T-helper 1 cell treated with Interleukin-12 subunit alpha and Interleukin-12 subunit beta and Interleukin-4 antibody, amounts not matched to agents 30 μg/mL and 1 μg/mL, for 36 hours (primary cell): Measurements from ENCODE around the gene DDAH1.

Source experiments
- H3K27ac Mint-ChIP-seq: one replicate; pipeline ENCODE4 v1.8.0; 2021; ENCODE audit warnings: mild to moderate bottlenecking, mixed read lengths
- H3K27me3 Mint-ChIP-seq: one replicate; pipeline ENCODE4 v1.8.0; 2021; ENCODE audit warnings: low read depth, mixed read lengths
- H3K36me3 Mint-ChIP-seq: one replicate; pipeline ENCODE4 v1.8.0; 2021; ENCODE audit warnings: low read depth, mixed read lengths
- H3K4me1 Mint-ChIP-seq: one replicate; pipeline ENCODE4 v1.8.0; 2021; ENCODE audit warnings: low read depth, mixed read lengths
- H3K4me3 Mint-ChIP-seq: one replicate; pipeline ENCODE4 v1.8.0; 2021; ENCODE audit warnings: mild to moderate bottlenecking, moderate library complexity, mixed read lengths
- H3K9me3 Mint-ChIP-seq: one replicate; pipeline ENCODE4 v1.8.0; 2021; ENCODE audit warnings: mixed read lengths

DDAH1 gene

DNA sequence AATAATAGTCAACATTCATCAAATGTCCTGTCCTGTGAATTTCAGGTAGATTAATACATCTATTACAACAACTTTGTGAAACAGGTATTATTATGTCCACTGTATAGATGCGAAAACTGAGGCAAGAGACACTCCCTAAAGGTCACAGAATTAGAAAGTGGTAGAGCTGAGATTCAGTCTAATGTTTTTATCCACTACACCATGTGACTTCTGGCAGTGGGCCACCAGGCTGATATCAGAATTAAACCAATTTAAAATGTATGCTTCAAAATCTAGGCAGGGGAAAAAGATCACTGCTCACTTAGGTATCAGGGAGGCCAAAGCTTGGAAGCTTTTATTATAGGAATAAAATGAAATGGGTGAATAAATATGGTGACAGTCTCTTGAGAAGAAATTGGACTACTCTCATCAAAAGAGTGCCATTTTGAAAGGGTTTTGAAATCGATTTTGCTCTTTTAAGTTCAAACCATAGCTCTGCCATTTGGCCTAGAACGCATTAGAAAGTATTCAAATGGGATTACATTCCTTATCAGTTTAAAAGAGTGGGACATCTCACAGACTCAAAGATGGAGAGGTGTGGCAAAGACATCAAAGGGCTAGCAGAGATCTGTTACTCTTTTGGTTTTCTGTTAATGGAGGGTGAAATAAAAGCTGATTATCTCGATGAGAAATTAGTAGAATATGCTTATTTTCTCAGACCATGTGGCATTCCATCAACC is 1.9 kb downstream of the DDAH1 start:
- Mint-ChIP-seq H3K4me3 (no peak overlapping the region), H3K36me3 (no peaks in the 10 kb centered on the region), H3K27ac (no peak overlapping the region), H3K4me1 (no peaks in the 10 kb centered on the region), H3K9me3 (no peaks in the 10 kb centered on the region), H3K27me3 (peaks cover 58% of the 10 kb centered on the region)

- Mint-ChIP-seq H3K4me1 (no peaks in the 10 kb centered on the region), H3K9me3 (no peaks in the 10 kb centered on the region), H3K36me3 (no peaks in the 10 kb centered on the region), H3K27ac (no peak overlapping the region), H3K27me3 (peaks cover 54% of the 10 kb centered on the region), H3K4me3 (no peak overlapping the region)
Observed at GRCh38 chr1:85461216-85461918, 3.6 kb downstream of the DDAH1 start.

GRCh38 chr1:85460555-85461088 is 4.3 kb downstream of the DDAH1 start:
- Mint-ChIP-seq H3K9me3 (no peaks in the 10 kb centered on the region), H3K4me1 (no peaks in the 10 kb centered on the region), H3K36me3 (no peaks in the 10 kb centered on the region), H3K4me3 (no peak overlapping the region), H3K27ac (no peak overlapping the region), H3K27me3 (peaks cover 46% of the 10 kb centered on the region)

DNA sequence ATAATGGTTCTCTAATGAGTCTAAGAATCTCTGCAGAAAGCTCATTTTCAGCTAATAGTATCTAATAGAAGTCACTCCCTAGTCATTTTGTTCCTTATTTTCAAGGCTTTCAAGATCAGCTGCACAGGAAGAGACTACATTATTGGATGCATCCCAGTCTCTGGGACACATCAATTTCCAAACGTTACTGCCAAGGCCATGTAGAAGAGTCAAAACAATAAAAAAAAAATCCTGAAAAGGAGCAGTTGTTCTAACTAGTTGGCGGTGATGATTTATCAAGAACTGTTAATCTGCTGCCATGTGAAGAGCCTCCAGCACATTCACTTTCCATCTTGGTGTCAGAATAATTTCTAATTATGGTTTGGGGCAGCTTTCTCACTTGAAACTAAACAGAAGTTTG is 5.7 kb downstream of the DDAH1 start:
- Mint-ChIP-seq H3K9me3 (no peaks in the 10 kb centered on the region), H3K27ac (no peak overlapping the region), H3K36me3 (no peaks in the 10 kb centered on the region), H3K27me3 (peaks cover 40% of the 10 kb centered on the region), H3K4me3 (no peak overlapping the region), H3K4me1 (no peaks in the 10 kb centered on the region)

DNA sequence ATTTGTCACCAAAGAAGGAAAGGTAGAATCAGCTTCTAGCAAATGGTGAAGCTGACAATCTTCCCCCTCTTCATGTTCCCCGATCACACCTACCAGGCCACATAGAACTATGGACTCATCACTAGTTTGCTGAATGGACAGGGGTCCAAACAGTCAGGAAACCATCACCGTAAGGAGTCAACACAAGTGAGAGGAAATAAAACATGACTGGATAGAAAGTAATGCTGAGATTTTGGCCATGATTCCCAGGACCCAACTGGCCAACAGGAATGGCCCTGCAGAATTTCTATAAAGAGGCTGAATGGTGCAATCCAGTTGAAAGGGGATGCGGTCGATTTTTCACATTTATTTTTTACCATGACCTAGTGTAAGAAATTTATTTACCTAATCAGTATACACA is 10.7 kb downstream of the DDAH1 start:
- H3K27ac Mint-ChIP-seq: no peak overlapping the region
- no peaks in the 10 kb centered on the region for H3K4me1 Mint-ChIP-seq
- no peak overlapping the region for H3K4me3 Mint-ChIP-seq
- no peaks in the 10 kb centered on the region for H3K9me3 Mint-ChIP-seq
- H3K27me3 Mint-ChIP-seq: peaks cover 8% of the 10 kb centered on the region
- no peaks in the 10 kb centered on the region for H3K36me3 Mint-ChIP-seq

- H3K27me3 Mint-ChIP-seq: peaks cover 8% of the 10 kb centered on the region
- H3K36me3 Mint-ChIP-seq: no peaks in the 10 kb centered on the region
- H3K27ac Mint-ChIP-seq: no peak overlapping the region
- H3K4me3 Mint-ChIP-seq: no peak overlapping the region
- H3K4me1 Mint-ChIP-seq: no peaks in the 10 kb centered on the region
- H3K9me3 Mint-ChIP-seq: no peaks in the 10 kb centered on the region
Observed at GRCh38 chr1:85453640-85454194, 11.2 kb downstream of the DDAH1 start.

DNA sequence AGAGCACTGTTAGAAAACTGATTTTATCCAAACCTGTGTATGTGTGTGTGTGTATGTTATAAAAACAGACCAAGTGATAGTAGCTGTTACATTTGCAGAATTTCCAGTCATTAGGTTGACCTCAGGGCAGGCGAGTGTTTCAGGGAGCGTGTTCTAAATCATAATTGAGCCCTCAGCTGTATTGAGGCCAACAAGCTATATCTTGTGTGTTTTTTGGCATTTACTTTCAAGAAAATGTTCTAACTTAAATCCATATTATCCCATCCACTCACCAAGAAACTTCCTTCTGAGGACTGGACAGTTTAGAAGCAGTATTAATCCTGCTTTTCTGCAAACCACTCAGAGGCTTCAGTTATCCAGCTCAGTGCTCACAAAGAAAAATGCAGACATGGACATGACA is 12.0 kb downstream of the DDAH1 start:
- no peak overlapping the region for H3K4me3 Mint-ChIP-seq
- H3K4me1 Mint-ChIP-seq: no peaks in the 10 kb centered on the region
- peaks cover 4% of the 10 kb centered on the region for H3K27me3 Mint-ChIP-seq
- no peak overlapping the region for H3K27ac Mint-ChIP-seq
- H3K36me3 Mint-ChIP-seq: no peaks in the 10 kb centered on the region
- no peaks in the 10 kb centered on the region for H3K9me3 Mint-ChIP-seq

DNA sequence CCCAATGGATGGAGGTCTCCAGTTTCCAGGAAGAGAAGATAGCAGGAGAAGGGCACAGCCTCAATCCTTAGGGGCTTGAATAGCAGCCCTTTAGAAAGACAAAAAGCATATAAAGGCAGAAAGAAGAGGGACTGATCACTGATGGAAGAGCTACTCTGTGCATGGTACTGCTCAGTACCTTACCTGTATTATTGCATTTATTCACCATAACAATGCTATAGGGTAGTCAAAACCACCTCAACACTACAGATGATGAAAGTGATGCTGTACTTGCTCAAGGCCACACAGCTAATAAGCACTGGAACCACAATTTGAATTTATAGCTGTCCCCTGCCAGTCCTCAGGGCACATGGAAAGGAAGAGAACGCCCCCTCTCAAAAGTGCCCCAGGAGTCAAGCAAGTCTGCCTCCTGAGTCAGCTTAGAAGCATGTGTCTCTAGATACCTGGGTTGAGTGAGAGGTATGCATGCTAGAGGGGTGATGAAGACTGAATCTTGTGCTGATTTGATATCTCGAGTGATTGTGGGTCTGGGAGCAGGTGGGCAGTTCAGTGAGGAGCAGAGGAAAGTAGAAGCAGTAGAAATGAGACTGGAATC is 13.6 kb downstream of the DDAH1 start:
- Mint-ChIP-seq H3K4me1 (no peaks in the 10 kb centered on the region), H3K4me3 (no peak overlapping the region), H3K36me3 (no peaks in the 10 kb centered on the region), H3K9me3 (no peaks in the 10 kb centered on the region), H3K27ac (no peak overlapping the region), H3K27me3 (peaks cover 3% of the 10 kb centered on the region)

GRCh38 chr1:85450832-85451231 is 14.1 kb downstream of the DDAH1 start:
- Mint-ChIP-seq H3K36me3 (no peaks in the 10 kb centered on the region), H3K27ac (no peak overlapping the region), H3K4me3 (no peak overlapping the region), H3K9me3 (no peaks in the 10 kb centered on the region), H3K4me1 (no peaks in the 10 kb centered on the region), H3K27me3 (peaks cover 3% of the 10 kb centered on the region)

DNA sequence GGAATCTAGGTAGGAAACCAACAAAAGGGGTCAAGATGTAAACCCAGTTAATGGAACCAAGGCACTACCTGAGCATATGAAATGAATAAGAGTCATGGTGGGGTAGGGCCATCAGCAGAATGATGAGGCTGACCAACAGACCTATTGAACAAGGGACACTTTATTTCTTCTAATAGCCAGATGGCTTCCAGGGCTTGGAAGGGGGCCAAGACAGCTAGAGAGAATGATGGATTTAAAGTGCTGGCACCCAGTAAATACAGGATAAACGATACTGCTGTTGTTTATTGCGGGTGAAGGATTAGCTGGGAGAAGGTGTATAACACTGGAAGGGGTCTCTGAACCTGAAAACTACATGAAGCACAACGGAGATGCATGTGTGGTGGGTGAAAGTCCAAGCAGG is 15.6 kb downstream of the DDAH1 start:
- Mint-ChIP-seq H3K36me3 (no peaks in the 10 kb centered on the region), H3K4me1 (no peaks in the 10 kb centered on the region), H3K9me3 (no peaks in the 10 kb centered on the region), H3K4me3 (no peak overlapping the region), H3K27me3 (peaks cover 3% of the 10 kb centered on the region), H3K27ac (no peak overlapping the region)

- Mint-ChIP-seq H3K27ac (no peak overlapping the region), H3K27me3 (peaks cover 3% of the 10 kb centered on the region), H3K9me3 (no peaks in the 10 kb centered on the region), H3K4me3 (no peak overlapping the region), H3K4me1 (no peaks in the 10 kb centered on the region), H3K36me3 (no peaks in the 10 kb centered on the region)
Observed at GRCh38 chr1:85448358-85448757, 16.6 kb downstream of the DDAH1 start.

DNA sequence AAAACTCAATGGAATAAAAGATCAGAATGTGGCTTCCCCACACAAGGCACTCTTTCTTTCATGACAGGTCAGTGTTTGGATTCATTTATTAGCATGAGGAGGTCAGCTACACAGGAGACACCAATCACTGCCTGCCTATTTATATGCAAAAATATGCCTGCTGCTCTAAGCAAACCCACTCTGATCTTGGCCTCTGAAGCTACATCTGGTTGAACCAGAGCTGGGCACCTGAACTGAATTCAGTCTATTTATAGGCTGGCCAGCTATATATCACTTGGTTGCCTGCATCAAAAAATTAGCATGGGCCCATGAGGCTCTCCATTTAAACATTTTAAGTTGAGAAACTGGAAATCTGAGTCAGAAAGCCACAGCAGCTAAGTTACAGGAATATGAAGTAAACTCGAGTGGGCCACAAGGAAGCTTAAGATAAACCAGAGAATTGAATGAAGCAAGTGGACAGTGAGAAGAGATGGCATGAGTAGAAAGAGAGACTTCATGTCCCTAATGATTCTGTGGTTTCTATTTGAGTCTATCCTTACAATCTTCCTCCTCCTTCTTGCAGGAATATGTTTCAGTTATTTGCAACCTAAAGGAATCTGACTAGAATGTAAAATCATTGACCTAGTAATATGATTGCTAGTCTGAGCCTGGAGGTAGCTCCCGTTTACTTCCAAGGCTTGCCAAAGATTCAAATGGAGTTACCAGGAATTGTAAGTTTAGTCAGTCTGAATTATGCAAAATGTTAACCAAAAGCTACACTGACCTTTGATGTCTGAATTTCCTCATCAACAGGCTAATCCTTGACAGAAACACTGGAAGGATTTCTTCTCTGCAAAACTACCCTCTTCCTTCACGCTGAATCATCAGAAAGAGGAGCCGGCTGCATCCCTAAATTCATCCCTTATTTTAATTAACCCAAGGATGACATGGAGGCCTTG is 17.7 kb downstream of the DDAH1 start:
- H3K27me3 Mint-ChIP-seq: peaks cover 3% of the 10 kb centered on the region
- no peak overlapping the region for H3K27ac Mint-ChIP-seq
- H3K4me1 Mint-ChIP-seq: no peaks in the 10 kb centered on the region
- no peaks in the 10 kb centered on the region for H3K36me3 Mint-ChIP-seq
- H3K4me3 Mint-ChIP-seq: no peak overlapping the region
- no peaks in the 10 kb centered on the region for H3K9me3 Mint-ChIP-seq

GRCh38 chr1:85445906-85446305 is 19.1 kb downstream of the DDAH1 start:
- Mint-ChIP-seq H3K36me3 (no peaks in the 10 kb centered on the region), H3K4me1 (no peaks in the 10 kb centered on the region), H3K4me3 (no peak overlapping the region), H3K27me3 (peaks cover 3% of the 10 kb centered on the region), H3K9me3 (no peaks in the 10 kb centered on the region), H3K27ac (no peak overlapping the region)

GRCh38 chr1:85444381-85444780 is 20.6 kb downstream of the DDAH1 start:
- Mint-ChIP-seq H3K9me3 (no peaks in the 10 kb centered on the region), H3K4me3 (no peak overlapping the region), H3K36me3 (no peaks in the 10 kb centered on the region), H3K27me3 (peaks cover 3% of the 10 kb centered on the region), H3K4me1 (no peaks in the 10 kb centered on the region), H3K27ac (no peak overlapping the region)
